WTC11 (cell line): ENCODE results near the gene KDM4C. TPM values are rescaled to one million over a fixed set of nuclear protein-coding genes. Genes with fewer than 3 reads are reported as not detected.

ENCODE experiments used
- ATAC-seq: fragments of 200-7000 bp; cut with Tn5 transposase; 2 replicates; pipeline ENCODE4 v1.10.0; 2021; ENCODE audit warnings: mild to moderate bottlenecking, moderate library complexity
- CTCF ChIA-PET: fragments of 300-600 bp; sonication (Branson Sonifier 250); formaldehyde crosslinking; loops from one replicate; lab custom pipeline; 2021; ENCODE audit warnings: antibody characterized with exemption; lab: Charles Lee
- POLR2A ChIA-PET: fragments of 350-600 bp; sonication (Branson Sonifier 250); formaldehyde crosslinking; loops from one replicate; lab custom pipeline; 2021; ENCODE audit warnings: antibody characterized with exemption; lab: Charles Lee
- DNase-seq: peaks from one replicate; pipeline ENCODE4 v3.0.0; 2021; ENCODE audit warnings: low spot score
- H3K27ac Mint-ChIP-seq: 2 replicates; pipeline ENCODE4 v1.8.0; 2021; ENCODE audit warnings: mixed read lengths
- H3K27me3 Mint-ChIP-seq: 2 replicates; pipeline ENCODE4 v1.8.0; 2021; ENCODE audit warnings: low read depth, mild to moderate bottlenecking, moderate library complexity, mixed read lengths
- H3K36me3 Mint-ChIP-seq: 2 replicates; pipeline ENCODE4 v1.8.0; 2021; ENCODE audit warnings: mixed read lengths
- H3K4me1 Mint-ChIP-seq: 2 replicates; pipeline ENCODE4 v1.8.0; 2022; ENCODE audit warnings: mixed read lengths
- H3K4me3 Mint-ChIP-seq: 2 replicates; pipeline ENCODE4 v1.8.0; 2021; ENCODE audit warnings: mild to moderate bottlenecking, moderate library complexity, mixed read lengths
- H3K9me3 Mint-ChIP-seq: 2 replicates; pipeline ENCODE4 v1.8.0; 2021; ENCODE audit warnings: mixed read lengths
- ATF1 ChIP-seq: sonication (generic); formaldehyde crosslinking; IDR thresholded peaks from 2 replicates; pipeline ENCODE4 v1.8.1; 2023; ENCODE audit warnings: mild to moderate bottlenecking, moderate library complexity, missing genetic modification reagents
- EMX1 ChIP-seq: fragments of 250-450 bp; sonication (Bioruptor Pico); IDR thresholded peaks from 2 replicates; pipeline ENCODE4 v1.8.0; 2021; ENCODE audit warnings: mild to moderate bottlenecking
- GABPB1 ChIP-seq: sonication (generic); formaldehyde crosslinking; IDR thresholded peaks from 2 replicates; pipeline ENCODE4 v1.8.1; 2023; ENCODE audit warnings: mild to moderate bottlenecking, missing genetic modification reagents
- HMGA2 ChIP-seq: fragments of 250-450 bp; sonication (Bioruptor Pico); IDR thresholded peaks from 2 replicates; pipeline ENCODE4 v1.4.0; 2021; ENCODE audit warnings: mild to moderate bottlenecking, moderate library complexity
- MXD4 ChIP-seq: fragments of 250-450 bp; sonication (Bioruptor Pico); IDR thresholded peaks from 2 replicates; pipeline ENCODE4 v1.8.0; 2021; ENCODE audit warnings: mild to moderate bottlenecking, moderate library complexity, borderline replicate concordance
- MYBL2 ChIP-seq: sonication (generic); formaldehyde crosslinking; IDR thresholded peaks from 2 replicates; pipeline ENCODE4 v1.8.1; 2023; ENCODE audit warnings: mild to moderate bottlenecking, moderate library complexity, missing genetic modification reagents
- OVOL2 ChIP-seq: fragments of 250-450 bp; sonication (Bioruptor Pico); IDR thresholded peaks from 2 replicates; pipeline ENCODE4 v1.9.0; 2021; ENCODE audit warnings: mild to moderate bottlenecking, borderline replicate concordance
- PRRX2 ChIP-seq: fragments of 250-450 bp; sonication (Bioruptor Pico); IDR thresholded peaks from 2 replicates; pipeline ENCODE4 v1.8.0; 2021; ENCODE audit warnings: mild to moderate bottlenecking
- SP1 ChIP-seq: sonication (generic); formaldehyde crosslinking; conservative IDR thresholded peaks from 2 replicates; pipeline ENCODE4 v1.8.1; 2022; ENCODE audit warnings: missing genetic modification reagents
- ZBTB21 ChIP-seq: sonication (generic); formaldehyde crosslinking; IDR thresholded peaks from 2 replicates; pipeline ENCODE4 v1.8.1; 2023; ENCODE audit warnings: mild to moderate bottlenecking, missing genetic modification reagents, borderline replicate concordance
- ZNF416 ChIP-seq: fragments of 250-450 bp; sonication (Bioruptor Pico); IDR thresholded peaks from 2 replicates; pipeline ENCODE4 v1.9.0; 2021; ENCODE audit warnings: mild to moderate bottlenecking, inconsistent platforms
- total RNA-seq: library from RNA; stranded (reverse); gene quantifications from 3 replicates; pipeline ENCODE4 v1.2.3, GENCODE V29; 2021
- TF ChIP-seq, protein P1 (sequence below): sonication (generic); formaldehyde crosslinking; IDR thresholded peaks from 2 replicates; pipeline ENCODE4 v1.8.0; 2022; ENCODE audit warnings: missing genetic modification reagents
- TF ChIP-seq, protein P2 (sequence below): sonication (generic); formaldehyde crosslinking; IDR thresholded peaks from 2 replicates; pipeline ENCODE4 v1.8.1; 2022; ENCODE audit warnings: missing genetic modification reagents, borderline replicate concordance
- TF ChIP-seq, protein P3 (sequence below): sonication (generic); formaldehyde crosslinking; conservative IDR thresholded peaks from 2 replicates; pipeline ENCODE4 v1.8.1; 2022; ENCODE audit warnings: mild to moderate bottlenecking, missing genetic modification reagents
- TF ChIP-seq, protein P4 (sequence below): sonication (generic); formaldehyde crosslinking; IDR thresholded peaks from 2 replicates; pipeline ENCODE4 v1.8.0; 2023; ENCODE audit warnings: missing genetic modification reagents
- TF ChIP-seq, protein P5 (sequence below): sonication (generic); formaldehyde crosslinking; IDR thresholded peaks from 2 replicates; pipeline ENCODE4 v1.8.1; 2023; ENCODE audit warnings: mild to moderate bottlenecking, moderate library complexity, missing genetic modification reagents

The KDM4C gene
- total RNA-seq, 1 experiment from 2014 or later: 29.2 TPM

DNA sequence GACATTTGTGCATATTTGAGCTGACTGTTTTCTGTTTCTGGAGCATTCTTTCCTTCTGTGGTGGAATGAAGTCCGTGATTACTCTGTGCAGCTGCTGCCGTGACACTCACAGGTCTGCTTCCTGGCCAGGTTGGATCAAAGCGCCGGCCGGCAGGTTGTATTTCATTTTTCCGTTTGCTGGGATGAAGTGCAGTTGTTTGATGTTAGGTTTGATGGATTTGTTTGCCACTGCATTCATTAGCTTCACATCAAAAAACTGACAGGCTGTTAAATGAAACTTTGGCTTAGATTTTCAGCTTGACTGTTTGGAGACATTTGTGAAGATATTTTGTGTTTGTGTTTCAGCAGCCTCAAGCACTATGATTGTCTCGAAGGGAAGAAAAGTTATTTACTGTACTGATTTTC is 140.1 kb downstream of the KDM4C start:
- CTCF ChIA-PET: interaction anchor here (1.1 kb wide), 1 partner anchor 71 kb away, joined by 3 read pairs; no protein-coding TSS in a partner anchor
- ATAC-seq (no peak), DNase-seq (no peak)
- Mint-ChIP-seq H3K36me3 (peaks cover 7% of the 10 kb centered on the region), H3K27me3 (no peaks in the 10 kb centered on the region), H3K9me3 (no peaks in the 10 kb centered on the region), H3K4me3 (no peak overlapping the region)
- POLR2A ChIA-PET: no interaction called here
- TF ChIP-seq GABPB1 (CRISPR knock-in tag): 0 out of 2 replicates have a peak, but pooled peaks have one; percentile 19
- TF ChIP-seq ZBTB21 (CRISPR knock-in tag): no peak
- TF ChIP-seq, all 79 proteins: peak for 1
- Mint-ChIP-seq H3K4me1 (peaks cover 20% of the 10 kb centered on the region), H3K27ac (peak overlapping the region; percentile 17; the same call in 1 of the 2 replicates)

DNA sequence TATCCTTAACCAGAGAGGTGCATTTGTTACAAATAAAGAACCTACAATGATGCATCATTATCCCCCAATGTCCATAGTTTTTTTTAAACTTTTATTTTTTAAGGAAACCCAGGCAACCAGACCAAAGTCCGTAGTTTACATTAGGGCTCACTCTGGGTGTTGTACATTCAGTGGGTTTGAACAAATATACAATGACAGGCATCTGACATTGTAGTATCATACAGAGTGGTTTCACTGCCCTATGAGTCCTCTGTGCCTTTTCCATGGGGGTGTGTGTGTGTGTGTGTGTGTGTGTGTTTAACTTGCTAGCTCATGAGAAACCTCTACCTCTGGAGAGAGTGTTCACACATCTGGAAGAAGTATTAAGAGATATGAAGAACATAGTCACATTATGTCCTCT is 141.5 kb downstream of the KDM4C start:
- POLR2A ChIA-PET: no interaction called here
- Mint-ChIP-seq H3K9me3 (no peaks in the 10 kb centered on the region), H3K4me1 (peaks cover 20% of the 10 kb centered on the region), H3K4me3 (no peak overlapping the region), H3K27ac (no peak overlapping the region), H3K27me3 (no peaks in the 10 kb centered on the region), H3K36me3 (peaks cover 4% of the 10 kb centered on the region; the same call in 1 of the 2 replicates)
- DNase-seq (no peak), ATAC-seq (no peak)
- TF ChIP-seq ZNF416 (CRISPR knock-in tag): no peak
- TF ChIP-seq PRRX2 (CRISPR knock-in tag): no peak
- TF ChIP-seq, protein P1, sequence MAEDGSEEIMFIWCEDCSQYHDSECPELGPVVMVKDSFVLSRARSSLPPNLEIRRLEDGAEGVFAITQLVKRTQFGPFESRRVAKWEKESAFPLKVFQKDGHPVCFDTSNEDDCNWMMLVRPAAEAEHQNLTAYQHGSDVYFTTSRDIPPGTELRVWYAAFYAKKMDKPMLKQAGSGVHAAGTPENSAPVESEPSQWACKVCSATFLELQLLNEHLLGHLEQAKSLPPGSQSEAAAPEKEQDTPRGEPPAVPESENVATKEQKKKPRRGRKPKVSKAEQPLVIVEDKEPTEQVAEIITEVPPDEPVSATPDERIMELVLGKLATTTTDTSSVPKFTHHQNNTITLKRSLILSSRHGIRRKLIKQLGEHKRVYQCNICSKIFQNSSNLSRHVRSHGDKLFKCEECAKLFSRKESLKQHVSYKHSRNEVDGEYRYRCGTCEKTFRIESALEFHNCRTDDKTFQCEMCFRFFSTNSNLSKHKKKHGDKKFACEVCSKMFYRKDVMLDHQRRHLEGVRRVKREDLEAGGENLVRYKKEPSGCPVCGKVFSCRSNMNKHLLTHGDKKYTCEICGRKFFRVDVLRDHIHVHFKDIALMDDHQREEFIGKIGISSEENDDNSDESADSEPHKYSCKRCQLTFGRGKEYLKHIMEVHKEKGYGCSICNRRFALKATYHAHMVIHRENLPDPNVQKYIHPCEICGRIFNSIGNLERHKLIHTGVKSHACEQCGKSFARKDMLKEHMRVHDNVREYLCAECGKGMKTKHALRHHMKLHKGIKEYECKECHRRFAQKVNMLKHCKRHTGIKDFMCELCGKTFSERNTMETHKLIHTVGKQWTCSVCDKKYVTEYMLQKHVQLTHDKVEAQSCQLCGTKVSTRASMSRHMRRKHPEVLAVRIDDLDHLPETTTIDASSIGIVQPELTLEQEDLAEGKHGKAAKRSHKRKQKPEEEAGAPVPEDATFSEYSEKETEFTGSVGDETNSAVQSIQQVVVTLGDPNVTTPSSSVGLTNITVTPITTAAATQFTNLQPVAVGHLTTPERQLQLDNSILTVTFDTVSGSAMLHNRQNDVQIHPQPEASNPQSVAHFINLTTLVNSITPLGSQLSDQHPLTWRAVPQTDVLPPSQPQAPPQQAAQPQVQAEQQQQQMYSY (CRISPR knock-in tag): no peak
- TF ChIP-seq MYBL2 (CRISPR knock-in tag): no peak
- TF ChIP-seq HMGA2: no peak
- no peak for TF ChIP-seq OVOL2
- TF ChIP-seq, protein P2, sequence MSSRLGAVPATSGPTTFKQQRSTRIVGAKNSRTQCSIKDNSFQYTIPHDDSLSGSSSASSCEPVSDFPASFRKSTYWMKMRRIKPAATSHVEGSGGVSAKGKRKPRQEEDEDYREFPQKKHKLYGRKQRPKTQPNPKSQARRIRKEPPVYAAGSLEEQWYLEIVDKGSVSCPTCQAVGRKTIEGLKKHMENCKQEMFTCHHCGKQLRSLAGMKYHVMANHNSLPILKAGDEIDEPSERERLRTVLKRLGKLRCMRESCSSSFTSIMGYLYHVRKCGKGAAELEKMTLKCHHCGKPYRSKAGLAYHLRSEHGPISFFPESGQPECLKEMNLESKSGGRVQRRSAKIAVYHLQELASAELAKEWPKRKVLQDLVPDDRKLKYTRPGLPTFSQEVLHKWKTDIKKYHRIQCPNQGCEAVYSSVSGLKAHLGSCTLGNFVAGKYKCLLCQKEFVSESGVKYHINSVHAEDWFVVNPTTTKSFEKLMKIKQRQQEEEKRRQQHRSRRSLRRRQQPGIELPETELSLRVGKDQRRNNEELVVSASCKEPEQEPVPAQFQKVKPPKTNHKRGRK (CRISPR knock-in tag): no peak
- TF ChIP-seq, protein P3, sequence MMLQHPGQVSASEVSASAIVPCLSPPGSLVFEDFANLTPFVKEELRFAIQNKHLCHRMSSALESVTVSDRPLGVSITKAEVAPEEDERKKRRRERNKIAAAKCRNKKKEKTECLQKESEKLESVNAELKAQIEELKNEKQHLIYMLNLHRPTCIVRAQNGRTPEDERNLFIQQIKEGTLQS (CRISPR knock-in tag): no peak
- TF ChIP-seq, protein P4, sequence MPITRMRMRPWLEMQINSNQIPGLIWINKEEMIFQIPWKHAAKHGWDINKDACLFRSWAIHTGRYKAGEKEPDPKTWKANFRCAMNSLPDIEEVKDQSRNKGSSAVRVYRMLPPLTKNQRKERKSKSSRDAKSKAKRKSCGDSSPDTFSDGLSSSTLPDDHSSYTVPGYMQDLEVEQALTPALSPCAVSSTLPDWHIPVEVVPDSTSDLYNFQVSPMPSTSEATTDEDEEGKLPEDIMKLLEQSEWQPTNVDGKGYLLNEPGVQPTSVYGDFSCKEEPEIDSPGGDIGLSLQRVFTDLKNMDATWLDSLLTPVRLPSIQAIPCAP (CRISPR knock-in tag): no peak
- no peak for TF ChIP-seq MXD4 (CRISPR knock-in tag)
- TF ChIP-seq GABPB1 (CRISPR knock-in tag): no peak
- no peak for TF ChIP-seq EMX1
- TF ChIP-seq, protein P5, sequence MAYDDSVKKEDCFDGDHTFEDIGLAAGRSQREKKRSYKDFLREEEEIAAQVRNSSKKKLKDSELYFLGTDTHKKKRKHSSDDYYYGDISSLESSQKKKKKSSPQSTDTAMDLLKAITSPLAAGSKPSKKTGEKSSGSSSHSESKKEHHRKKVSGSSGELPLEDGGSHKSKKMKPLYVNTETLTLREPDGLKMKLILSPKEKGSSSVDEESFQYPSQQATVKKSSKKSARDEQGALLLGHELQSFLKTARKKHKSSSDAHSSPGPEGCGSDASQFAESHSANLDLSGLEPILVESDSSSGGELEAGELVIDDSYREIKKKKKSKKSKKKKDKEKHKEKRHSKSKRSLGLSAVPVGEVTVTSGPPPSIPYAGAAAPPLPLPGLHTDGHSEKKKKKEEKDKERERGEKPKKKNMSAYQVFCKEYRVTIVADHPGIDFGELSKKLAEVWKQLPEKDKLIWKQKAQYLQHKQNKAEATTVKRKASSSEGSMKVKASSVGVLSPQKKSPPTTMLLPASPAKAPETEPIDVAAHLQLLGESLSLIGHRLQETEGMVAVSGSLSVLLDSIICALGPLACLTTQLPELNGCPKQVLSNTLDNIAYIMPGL: no peak
- no peak for TF ChIP-seq SP1 (CRISPR knock-in tag)
- no peak for TF ChIP-seq ATF1 (CRISPR knock-in tag)
- CTCF ChIA-PET: no interaction called here
